GM18520 (cell line): Measurements from ENCODE around the gene EFNA1.

ENCODE experiments used
- ATAC-seq: cut with Tn5 transposase; IDR thresholded peaks from one replicate; pipeline ENCODE4 v1.9.1; 2021; ENCODE audit not compliant: unreplicated experiment

EFNA1 gene

DNA sequence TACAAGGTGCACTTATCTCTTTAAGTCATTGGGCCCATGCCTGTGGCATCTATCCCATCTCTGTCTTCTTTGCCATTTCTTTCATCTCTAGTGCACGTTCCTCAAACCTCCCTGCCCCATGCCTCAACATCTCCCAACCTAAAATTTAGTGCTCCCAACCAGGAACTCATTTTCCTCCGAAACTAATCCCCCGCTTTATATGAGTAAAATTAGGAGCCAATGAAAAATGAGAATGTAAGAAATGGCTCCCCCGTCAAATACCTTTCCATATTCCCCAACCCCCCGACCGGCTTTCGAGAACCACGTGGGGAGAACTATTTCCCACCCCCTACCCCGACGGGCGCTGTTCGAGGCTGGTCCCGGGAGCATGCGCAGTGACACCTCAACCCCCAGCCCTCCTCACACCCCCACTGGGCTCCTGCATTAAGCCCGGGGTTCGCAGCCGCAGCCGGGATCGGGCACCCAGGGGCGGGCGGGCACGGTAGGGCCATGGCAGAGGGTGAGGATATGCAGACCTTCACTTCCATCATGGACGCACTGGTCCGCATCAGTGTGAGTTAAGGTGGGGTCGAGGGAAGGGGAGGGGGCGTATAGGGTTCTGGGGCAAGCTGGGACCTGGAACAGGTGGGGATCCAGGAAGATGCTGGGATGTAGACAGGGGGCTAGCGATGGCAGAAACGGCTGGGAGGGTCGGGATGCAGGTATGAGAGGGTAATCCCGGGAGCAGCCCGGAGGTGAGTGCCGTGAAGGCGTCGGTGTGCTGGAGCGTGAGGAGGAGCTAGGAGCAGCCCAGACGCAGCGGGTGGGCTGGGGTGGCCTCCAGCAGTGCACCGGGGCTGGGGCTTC, 46.0 kb downstream of the EFNA1 start, which contains the start of gene TRIM46:
TRIM46 (plus strand) TSS at position 372 of the 846 bp plus-strand sequence; CDS start at position 490, 118 bp downstream.
- ATAC-seq, result no peak

DNA sequence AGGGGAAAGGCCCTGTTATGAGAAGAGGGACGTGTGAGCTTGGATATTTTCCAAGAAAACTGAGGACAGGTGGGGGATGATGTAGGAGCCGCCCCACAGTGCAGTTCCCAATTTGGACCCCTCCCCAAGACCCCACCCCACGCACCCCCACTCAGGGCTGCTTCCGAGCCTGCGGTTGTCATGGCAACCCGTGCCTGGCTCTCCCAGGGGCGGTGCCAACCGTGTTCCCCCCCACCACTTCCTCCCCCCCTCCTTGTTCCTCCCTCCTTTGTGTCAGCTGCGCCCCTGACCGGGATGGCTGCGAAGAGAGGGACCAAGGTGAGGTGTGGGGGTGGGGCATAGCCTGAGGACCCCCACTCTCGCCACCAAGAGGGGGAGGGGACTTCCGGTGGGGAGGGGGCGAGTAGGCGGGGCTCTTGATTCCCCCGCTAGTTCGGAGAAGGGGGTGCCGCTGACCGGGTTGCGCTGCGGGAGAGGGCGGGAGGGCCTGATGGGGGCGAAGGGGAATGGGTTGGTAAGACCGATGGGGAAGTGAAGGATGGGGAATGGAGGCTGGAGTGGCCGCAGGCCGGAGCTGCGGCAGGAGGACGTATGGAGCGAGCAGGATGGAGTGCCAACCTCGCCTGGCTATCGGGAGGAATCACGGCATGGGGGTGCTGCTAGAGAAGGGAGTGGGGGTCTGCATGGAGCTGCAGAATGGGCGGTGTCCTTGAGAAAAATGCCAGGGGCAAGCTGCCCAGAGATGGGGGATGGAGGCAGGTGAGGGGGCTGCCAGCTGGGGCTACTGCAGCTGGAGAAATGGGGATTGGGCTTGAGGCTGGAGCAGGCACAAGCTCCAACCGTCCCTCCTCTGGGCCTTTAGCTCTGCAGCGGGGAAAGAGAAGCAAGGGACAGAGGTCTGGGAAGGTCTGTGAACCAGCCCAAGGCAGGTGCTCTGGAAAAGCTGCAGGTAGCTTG, 46.9 kb downstream of the EFNA1 start:
- ATAC-seq, result no peak

DNA sequence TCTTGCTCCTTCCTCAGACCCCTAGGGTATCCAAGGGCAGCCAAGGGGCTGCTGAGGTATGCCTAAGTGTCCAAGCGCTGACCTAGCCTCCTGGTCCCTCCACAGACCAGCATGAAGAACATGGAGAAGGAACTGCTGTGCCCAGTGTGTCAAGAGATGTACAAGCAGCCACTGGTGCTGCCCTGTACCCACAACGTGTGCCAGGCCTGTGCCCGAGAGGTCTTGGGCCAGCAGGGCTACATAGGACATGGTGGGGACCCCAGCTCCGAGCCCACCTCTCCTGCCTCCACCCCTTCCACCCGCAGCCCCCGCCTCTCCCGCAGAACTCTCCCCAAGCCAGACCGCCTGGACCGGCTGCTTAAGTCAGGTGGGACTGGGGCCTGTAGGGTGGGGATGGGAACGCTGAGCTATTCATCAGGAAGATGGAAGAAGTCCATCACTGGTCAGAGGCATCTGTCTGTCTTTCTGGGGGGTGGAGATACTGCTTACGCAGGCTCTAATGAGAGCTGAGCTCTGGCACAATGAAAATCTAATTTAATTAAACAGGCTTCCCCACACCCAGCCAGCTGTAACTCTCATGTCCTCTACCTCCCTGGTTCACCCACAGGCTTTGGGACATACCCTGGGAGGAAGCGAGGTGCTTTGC, 47.7 kb downstream of the EFNA1 start:
- no peak for ATAC-seq

DNA sequence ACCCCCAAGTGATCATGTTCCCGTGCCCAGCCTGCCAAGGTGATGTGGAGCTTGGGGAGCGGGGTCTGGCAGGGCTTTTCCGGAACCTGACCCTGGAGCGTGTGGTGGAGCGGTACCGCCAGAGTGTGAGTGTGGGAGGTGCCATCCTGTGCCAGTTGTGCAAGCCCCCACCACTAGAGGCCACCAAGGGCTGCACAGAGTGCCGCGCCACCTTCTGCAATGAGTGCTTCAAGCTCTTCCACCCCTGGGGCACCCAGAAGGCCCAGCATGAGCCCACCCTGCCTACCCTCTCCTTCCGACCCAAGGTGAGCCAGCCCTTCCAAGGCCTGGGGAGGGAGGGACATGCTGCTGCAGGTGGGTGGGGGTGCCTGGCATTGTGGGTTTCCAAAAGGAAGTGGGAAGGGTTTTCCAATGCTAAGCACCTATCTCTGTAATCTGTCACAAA, 48.3 kb downstream of the EFNA1 start:
- no peak for ATAC-seq

DNA sequence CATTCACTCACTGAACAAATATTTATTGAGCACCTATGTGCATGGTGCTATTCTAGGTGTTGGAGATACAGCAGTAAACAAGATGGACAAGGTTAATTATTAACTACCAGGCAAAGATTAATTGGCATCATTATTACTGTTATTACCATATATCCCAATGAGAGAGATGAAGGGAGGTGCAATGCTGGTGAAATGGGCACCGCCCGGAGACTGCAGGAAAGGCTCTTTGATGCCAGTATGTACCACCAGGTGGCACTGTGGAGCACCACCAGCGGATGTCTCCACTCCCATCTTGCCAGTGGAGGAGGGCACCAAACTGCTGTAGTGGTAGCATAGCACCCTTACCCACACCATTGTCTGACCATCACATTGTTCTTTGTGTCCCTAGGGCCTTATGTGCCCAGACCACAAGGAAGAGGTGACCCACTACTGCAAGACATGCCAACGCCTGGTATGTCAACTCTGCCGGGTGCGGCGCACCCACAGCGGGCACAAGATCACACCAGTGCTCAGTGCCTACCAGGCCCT, 48.9 kb downstream of the EFNA1 start:
- peak; percentile 35 for ATAC-seq

DNA sequence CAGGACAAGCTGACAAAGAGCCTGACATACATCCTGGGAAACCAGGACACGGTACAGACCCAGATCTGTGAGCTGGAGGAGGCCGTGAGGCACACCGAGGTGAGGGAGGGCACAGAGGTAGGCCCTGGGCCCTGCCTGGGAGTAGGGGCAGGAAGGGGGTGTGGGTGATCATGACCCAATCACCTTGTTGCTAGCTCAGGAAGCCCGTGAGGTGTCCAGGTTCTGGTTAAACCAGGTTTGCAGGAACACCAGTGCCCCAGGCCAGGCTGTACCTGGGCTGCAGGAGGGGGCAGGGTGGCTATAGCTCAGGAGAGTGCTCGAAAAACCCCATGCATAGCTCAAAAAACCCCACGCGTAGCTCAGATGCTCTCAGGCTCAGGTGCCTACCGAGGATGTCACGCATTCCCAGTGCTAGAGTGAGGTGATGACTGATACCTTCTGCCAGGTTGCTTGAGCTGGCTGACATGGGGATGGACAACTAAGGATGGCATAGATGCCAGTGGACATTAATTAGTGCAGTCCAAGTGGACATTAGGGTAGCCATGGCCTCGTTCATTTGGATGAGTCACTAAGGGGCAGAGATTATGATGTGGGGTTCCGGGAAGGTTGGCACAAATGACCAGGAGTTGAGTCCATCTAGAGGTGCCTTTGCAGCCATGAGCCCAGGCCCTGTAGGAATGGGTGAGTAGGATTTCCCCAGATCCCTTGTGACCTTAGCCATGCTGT, 49.7 kb downstream of the EFNA1 start:
- ATAC-seq, result no peak

DNA sequence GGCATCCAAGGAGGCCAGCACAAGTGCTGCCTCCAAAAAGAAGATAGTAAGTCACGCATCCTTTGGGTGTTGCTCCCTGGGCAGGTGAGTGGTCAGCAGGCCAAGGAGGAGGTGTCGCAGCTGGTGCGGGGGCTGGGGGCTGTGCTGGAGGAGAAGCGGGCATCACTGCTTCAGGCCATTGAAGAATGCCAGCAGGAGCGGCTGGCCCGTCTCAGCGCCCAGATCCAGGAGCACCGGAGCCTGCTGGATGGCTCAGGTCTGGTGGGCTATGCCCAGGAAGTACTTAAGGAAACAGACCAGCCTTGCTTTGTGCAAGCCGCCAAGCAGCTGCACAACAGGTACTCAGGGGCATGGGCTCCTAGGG, 50.2 kb downstream of the EFNA1 start:
- no peak for ATAC-seq

DNA sequence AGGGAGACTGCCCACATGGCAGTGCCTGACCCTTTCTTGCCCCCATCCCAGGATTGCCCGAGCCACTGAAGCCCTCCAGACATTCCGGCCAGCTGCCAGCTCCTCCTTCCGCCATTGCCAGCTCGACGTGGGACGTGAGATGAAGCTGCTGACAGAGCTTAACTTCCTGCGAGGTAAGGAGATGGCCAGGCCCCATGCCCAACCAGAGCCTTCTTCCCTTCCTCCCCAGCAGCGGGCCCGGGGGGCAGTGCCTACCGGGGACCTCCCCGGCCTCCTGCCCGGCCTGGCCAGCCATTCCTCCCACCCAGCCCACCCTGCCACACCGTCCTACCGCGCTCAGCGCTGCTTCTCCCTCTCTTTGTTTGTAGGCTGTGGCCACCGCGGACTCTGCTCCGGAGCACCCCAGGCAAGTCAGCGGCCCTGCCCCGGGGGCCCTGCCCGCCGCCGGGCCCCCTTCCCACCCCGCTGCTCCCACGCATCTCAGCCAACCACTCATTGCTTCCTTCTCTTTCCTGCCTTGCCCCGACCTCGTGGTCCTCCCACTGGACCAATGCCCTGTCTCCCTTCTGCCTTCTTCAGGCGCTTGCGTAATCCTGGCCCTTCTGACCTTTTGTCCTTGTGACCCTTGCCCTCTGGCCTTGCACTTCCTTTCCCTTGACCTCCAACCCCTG, 50.9 kb downstream of the EFNA1 start:
- no peak for ATAC-seq

DNA sequence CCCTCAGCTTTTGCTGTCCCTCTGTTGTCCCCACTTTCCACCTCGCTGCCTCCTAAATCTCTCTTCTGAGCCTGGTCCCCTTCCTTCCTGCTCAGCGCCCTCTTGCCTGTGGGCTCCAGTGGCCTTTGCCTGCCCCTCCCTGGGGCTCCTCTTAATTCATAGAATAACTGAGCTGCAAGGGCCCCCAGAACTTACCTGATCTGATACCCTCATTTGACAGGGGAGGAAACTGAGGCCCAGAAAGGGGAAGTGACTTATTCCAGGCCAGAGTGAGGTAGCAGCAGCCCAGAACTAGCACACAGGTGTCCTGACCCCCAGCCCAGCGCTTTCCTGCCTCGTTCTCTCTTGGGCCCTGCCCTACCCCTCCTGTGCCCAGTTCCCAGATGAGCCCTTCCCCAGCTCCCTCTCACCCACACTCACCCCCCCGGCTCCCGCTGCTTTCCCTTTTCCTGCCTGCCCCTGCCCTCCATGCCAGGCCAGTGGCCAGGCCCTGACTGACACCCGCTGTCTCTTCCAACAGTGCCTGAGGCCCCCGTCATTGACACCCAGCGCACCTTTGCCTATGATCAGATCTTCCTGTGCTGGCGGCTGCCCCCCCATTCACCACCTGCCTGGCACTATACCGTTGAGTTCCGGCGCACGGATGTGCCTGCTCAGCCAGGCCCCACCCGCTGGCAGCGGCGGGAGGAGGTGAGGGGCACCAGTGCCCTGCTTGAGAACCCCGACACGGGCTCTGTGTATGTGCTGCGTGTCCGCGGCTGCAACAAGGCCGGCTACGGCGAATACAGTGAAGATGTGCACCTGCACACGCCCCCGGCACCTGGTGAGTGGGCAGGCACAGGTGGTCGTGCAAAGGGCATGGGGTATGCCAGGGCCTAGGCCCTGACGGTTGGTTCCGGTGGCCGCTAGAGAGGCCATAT, 51.7 kb downstream of the EFNA1 start:
- no peak for ATAC-seq

DNA sequence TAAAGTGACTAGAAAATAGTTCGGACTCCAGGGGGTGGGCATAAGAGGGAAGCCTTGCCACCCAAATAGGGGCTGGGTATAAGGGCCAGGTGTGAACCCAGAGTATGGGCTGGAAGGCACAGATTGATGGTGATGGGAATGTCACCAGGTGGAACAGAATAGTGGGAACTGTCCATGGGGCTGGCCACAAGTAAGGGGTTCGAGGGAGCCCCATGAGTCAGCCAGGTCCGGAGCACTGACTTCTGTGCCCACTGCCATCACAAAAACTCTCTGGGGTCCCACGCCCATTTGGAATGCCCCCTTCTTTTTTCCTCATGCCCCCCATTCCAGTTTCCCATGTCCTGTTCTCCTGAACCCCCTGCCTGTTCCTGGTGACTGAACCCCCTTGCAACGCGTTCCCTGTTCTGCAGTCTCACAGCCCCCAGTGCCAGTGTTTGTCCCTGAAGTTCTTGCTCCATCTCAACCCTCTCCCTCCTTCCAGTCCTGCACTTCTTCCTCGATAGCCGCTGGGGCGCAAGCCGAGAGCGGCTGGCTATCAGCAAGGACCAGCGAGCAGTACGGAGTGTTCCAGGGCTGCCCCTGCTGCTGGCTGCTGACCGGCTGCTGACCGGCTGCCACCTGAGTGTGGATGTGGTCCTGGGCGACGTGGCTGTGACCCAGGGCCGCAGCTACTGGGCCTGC, 53.8 kb downstream of the EFNA1 start:
- ATAC-seq, result no peak

DNA sequence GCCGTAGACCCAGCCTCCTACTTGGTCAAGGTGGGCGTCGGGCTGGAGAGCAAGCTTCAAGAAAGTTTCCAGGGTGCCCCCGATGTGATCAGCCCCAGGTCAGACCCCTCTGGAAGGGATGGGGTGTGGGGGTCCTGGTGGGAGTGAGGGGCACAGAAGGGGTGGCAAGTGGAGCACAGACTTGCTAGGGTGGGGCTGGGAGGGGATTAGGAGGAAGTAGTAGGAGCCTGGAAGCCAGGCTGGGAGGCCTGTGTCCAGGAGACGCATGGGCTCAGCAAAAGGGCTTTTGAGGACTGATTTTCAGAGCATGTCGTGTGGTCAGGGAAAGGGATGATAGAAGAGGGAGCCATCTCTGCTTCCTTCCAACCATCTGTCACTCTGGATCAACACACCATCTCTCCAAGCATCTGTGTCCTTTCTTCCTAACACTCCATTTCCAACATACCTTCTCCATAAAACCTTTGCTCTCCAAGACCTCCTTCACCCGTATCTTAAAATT, 54.4 kb downstream of the EFNA1 start:
- no peak for ATAC-seq

DNA sequence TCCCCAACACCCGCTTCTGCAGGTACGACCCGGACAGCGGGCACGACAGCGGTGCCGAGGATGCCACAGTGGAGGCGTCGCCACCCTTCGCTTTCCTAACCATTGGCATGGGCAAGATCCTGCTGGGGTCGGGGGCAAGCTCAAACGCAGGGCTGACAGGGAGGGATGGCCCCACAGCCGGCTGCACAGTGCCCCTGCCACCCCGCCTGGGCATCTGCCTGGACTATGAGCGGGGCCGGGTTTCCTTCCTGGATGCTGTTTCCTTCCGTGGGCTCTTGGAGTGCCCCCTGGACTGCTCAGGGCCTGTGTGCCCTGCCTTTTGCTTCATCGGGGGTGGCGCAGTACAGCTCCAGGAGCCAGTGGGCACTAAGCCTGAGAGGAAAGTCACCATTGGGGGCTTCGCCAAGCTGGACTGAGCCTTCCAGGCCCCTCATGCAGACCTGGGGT, 56.1 kb downstream of the EFNA1 start:
- ATAC-seq, result no peak

DNA sequence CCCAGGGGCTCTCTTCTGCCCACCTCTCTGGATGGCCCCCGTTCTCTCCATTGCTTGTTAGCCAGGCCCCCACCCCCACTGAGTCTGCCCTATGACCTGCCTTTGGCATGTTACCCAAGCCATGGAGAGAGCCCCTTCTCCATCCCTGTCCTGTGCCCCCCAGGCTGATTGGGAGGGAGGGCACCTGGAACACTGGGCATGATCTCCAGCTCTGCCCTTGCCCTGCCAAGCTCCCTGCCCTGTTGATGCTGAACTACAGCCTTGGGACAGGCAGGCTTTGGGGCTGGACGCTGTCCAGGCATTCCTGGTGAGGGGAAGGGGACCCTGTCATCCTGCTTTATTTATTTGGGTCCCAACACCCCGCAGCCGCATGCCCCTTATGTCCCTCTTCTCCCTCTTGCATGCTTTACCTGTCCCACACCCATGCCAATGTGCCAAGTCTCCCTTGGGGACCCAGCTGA, 56.7 kb downstream of the EFNA1 start:
- no peak for ATAC-seq
